Right hindlimb (tissue), 1 donor: Measurements from ENCODE around the gene CACNA1G.

Experiments
- DNase-seq: peaks from one replicate; pipeline ENCODE4 v3.0.0-alpha.2; 2018

CACNA1G gene

DNA sequence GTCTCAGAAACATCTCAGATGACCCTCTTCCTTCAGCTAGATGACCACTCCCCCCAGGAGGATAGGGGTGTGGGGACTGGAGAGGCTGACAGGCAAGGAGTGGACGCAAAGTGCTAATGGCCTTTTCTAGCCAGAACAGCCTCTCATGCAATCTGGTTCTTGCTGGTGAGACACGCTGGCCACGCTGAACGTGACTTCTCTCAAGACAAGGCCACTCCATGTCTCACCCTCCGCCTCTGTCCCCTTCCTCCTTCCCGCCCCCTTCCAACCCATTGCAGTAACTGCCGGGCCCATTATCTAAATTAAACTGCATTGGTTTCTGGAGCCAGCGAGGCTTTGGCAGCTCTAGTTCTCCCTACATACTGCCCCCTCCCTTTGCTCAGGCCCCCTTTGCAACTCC is 9.5 kb downstream of the CACNA1G start:
- no peak for DNase-seq

DNA sequence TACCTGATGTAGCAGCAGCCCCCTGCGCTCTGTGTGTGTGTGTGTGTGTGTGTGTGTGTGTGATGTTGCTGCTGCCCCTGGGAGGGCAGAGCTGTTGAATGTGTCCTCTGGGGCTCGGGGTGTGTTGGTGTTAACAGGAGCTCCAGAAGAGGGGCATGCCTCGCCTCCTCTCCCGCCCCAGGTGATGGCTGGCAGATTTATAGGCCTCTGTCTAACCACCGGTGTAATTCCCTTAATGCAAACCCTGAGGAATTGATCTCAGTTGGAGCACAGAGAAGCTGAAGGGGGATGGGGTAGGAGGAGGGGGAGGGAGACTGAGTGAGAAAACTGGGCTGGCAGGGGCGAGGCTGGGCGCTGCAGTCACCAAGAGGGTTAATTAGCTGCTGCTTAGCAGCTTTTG is 10.0 kb downstream of the CACNA1G start:
- DNase-seq: no peak

DNA sequence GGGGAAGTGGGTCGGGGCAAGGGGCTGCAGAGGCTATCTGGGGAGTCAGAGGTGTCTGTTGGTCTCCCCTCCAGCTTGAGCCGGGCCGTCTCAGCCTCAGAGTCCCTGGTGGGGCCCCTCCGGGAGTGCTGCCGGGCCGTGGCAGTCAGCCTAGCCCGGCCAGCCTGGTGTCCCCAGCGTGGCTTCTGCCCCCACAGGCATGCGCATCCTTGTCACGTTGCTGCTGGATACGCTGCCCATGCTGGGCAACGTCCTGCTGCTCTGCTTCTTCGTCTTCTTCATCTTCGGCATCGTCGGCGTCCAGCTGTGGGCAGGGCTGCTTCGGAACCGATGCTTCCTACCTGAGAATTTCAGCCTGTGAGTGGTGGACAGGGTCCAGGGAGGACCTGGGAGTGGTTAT is 11.2 kb downstream of the CACNA1G start:
- no peak for DNase-seq

- DNase-seq: no peak
Observed at GRCh38 chr17:50572541-50572940, 12.0 kb downstream of the CACNA1G start.

- no peak for DNase-seq
Observed at GRCh38 chr17:50573866-50574611, 13.5 kb downstream of the CACNA1G start.

DNA sequence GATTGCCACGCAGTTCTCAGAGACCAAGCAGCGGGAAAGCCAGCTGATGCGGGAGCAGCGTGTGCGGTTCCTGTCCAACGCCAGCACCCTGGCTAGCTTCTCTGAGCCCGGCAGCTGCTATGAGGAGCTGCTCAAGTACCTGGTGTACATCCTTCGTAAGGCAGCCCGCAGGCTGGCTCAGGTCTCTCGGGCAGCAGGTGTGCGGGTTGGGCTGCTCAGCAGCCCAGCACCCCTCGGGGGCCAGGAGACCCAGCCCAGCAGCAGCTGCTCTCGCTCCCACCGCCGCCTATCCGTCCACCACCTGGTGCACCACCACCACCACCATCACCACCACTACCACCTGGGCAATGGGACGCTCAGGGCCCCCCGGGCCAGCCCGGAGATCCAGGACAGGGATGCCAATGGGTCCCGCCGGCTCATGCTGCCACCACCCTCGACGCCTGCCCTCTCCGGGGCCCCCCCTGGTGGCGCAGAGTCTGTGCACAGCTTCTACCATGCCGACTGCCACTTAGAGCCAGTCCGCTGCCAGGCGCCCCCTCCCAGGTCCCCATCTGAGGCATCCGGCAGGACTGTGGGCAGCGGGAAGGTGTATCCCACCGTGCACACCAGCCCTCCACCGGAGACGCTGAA is 15.2 kb downstream of the CACNA1G start:
- DNase-seq: no peak

GRCh38 chr17:50576864-50577263 is 16.3 kb downstream of the CACNA1G start:
- no peak for DNase-seq

- DNase-seq: no peak
Observed at GRCh38 chr17:50577451-50577954, 17.0 kb downstream of the CACNA1G start.

GRCh38 chr17:50578173-50578572 is 17.7 kb downstream of the CACNA1G start:
- no peak for DNase-seq

DNA sequence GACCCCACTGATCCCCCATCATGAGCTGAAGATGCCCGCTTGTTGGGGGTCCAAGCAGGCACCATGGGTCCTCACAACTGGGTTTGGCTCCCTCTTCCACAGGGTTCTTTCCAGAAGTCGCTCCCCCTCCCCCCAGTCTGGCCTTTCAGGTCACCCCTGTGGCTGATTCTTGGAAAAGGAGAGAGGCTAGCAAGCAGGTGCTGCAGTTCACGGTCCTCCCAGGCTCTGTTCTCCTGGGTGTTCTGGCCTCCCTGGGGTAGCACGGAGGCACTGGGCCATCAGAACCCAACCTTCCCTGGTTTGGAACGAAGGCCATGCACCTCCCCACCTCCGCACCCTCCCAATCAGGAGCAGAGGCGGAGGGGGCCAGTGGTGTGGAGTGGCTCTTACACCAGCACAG is 18.9 kb downstream of the CACNA1G start:
- no peak for DNase-seq

DNA sequence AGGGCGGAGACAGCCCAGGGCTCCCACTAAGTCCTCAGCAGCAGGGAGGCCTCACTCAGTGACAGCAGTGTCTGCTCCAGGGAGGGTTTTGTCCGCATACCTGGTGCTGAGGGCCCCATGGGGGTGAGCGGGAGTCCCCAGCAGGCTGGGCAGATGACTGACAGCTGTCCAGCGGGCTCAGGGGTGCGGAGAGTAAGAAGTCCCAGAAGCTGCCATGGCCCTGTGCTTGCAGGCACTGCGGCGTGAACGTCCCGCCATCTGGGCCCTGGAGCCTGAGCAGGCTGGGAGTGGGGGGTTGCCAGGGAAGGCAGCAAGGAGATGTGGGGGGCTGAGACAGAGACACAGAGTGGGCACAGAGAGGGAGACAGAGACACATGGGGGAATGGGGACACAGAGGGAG is 20.1 kb downstream of the CACNA1G start:
- DNase-seq: no peak

DNA sequence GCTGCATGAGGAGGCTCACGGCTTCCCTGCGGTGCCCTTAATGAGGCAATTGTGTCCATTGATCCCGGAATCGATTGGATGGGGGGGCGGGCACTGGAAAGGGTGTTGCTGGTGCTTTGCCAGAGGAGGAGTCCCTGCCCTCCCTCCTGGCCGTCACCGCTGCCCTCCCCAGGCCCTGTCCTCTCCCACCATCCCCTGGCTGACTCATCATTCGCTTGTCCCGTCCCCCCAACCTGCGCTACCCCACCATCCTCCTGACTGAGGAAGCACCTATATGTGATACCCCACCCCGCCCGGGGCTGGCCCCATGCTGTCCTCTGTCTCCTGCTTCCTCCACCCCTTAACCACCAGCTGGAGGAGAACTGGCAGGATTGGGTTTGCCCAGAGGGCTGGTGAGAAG is 20.8 kb downstream of the CACNA1G start:
- DNase-seq: no peak

GRCh38 chr17:50582741-50583140 is 22.2 kb downstream of the CACNA1G start:
- no peak for DNase-seq

DNA sequence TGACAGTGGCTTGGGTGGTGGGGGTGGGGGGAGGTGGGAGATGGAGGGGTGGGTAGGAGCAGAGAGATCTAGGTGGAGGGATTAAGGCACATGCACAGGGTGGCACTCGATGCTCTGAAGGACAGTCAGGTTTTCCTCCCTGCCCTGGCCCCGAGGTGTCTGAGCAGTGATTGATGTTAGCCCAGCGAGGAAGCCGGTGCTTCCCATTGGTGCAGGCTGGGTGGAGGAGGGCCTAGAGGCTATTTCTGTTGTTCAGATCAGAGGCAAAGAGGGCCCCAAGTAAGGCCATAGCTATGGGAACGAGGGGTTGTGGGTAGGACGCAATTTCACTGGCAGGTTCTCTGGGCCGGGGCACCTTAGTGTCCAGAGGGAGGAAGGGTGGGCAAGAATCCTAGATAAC is 23.1 kb downstream of the CACNA1G start:
- DNase-seq: no peak

GRCh38 chr17:50584116-50584515 is 23.6 kb downstream of the CACNA1G start:
- DNase-seq: no peak

GRCh38 chr17:50584749-50585148 is 24.2 kb downstream of the CACNA1G start:
- DNase-seq: no peak

DNA sequence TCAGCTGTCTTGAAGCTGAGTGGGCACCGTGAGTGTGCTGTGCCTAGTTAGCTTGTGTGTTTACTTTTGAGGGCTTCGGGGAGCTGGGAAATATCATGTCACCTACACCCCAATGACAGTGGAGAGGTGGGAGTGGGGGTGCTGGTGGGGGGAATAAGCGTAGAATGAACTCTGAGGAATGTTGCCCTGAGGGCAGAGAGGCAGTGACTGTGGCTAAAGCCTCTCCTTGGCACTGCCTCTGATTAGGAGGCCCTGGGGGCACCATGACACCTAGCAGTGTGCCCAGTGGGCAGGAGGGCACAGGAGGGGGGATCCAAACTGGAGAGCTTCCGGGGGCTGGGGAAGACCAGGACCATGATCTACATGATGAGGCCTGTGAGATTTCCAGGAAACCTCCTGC is 24.8 kb downstream of the CACNA1G start:
- DNase-seq: no peak

DNA sequence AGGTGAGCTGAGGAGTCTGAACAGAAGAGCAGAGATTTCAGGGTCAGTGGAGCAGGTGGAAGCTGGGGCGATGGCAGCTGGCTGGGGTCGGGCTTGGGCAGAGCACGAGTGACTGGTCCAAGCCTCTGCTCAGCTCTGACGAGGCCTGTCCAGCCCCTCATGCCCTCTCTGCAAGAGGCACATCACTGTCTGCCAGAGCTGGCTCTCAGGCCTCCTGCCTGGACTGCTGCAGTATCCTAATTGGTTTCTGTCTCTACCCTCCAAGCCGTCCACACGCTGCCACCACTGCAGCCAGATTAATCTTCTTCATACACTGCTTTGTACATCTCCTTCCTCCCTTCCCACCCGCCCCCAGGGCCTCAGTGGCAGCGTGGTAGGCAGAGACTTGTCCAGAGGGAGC is 25.4 kb downstream of the CACNA1G start:
- DNase-seq: no peak

- no peak for DNase-seq
Observed at GRCh38 chr17:50586421-50587247, 26.1 kb downstream of the CACNA1G start.

DNA sequence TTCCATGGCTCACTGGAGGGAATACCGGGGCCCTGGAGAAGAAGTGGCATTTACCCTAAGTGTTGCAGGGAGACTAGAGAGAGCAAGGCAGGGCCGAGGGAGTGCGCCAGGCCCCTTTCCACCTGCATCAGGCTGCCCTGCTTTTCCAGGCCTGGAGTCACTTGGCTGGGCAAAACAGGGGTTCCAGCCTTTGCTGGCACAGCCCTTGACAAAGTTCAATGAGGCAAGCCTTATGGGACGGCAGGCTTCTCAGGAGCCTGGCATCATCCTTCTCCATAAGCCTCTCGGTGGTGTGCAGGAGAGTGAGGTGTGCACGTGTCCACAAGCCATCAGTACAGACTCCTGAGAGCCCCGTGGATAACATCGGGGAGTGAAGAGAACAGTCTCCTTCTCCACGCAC is 27.1 kb downstream of the CACNA1G start:
- no peak for DNase-seq

- no peak for DNase-seq
Observed at GRCh38 chr17:50588391-50589049, 28.0 kb downstream of the CACNA1G start.

DNA sequence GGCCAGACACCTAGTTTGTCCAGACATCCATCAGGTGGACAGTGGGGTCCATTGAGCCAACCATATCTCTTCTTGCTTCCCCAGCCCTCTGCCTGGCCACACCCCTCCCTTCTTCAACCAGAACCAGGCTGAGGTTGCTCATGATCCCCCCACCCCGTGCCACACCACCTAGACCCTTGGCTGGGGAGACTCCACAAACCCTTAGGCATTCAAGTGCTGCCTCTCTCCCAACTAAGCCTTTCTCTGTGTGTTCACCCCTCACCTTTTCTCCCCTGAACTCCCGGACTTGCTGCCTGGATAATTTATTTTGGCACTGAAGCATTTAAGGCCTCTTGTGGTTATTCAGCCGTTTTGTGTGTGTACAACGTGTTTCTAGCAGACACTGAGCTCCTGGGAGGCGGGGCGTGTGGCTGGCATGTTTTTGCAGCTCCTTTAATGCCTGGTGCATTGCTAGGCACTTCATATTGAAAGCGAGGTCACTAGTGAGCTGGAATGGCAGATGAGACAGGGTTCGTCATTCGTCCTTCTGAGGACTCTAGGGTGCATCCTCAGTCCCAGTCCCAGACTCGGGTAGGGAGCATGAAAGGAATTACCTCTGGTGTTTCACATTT is 28.7 kb downstream of the CACNA1G start:
- no peak for DNase-seq
